HEK293T (cell line): ENCODE measurements around the gene TPRX1.

Experiments
- BHLHE40 ChIP-seq: fragments of 450-650 bp; IDR thresholded peaks from 2 replicates; pipeline ENCODE4 v1.6.1; 2016; ENCODE audit warnings: mild to moderate bottlenecking, moderate library complexity, borderline replicate concordance
- SP1 ChIP-seq: fragments of 450-650 bp; IDR thresholded peaks from 2 replicates; pipeline ENCODE4 v1.6.1; 2017
- ZNF384 ChIP-seq: fragments of 450-650 bp; IDR thresholded peaks from 2 replicates; pipeline ENCODE4 v1.6.1; 2016
- TF ChIP-seq, protein P1 (sequence below): fragments of 450-650 bp; IDR thresholded peaks from 2 replicates; pipeline ENCODE4 v1.6.1; 2016

DNA sequence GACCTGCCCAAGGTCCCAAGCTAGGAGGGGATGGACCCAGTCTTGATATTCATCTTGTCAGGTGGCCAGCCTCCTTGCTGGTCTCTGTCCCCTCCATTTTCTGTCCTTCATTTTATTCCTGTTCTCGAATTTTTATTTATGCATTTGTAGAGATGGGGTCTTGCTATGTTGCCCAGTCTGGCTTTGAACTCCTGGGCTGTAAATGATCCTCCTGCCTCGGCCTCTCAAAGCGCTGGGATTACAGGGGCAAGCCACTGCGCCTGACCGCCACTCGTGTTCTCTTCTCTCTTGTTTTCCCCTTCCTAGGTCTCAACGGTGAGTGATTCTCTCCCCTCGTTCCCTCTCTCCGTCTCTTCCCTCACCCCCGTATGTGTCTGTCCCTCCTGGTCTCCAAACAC, 44.1 kb upstream of the TPRX1 start:
- TF ChIP-seq SP1 (no peak), BHLHE40 (no peak), ZNF384 (no peak)
- TF ChIP-seq, protein P1, sequence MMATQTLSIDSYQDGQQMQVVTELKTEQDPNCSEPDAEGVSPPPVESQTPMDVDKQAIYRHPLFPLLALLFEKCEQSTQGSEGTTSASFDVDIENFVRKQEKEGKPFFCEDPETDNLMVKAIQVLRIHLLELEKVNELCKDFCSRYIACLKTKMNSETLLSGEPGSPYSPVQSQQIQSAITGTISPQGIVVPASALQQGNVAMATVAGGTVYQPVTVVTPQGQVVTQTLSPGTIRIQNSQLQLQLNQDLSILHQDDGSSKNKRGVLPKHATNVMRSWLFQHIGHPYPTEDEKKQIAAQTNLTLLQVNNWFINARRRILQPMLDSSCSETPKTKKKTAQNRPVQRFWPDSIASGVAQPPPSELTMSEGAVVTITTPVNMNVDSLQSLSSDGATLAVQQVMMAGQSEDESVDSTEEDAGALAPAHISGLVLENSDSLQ: no peak
